Right kidney (tissue), 1 donor: ENCODE results near the gene HOXA4.

Experiments used
- DNase-seq: peaks from one replicate; pipeline ENCODE4 v3.0.0-alpha.2; 2016

Gene HOXA4

GRCh38 chr7:27117887-27118491, 12.6 kb downstream of the HOXA4 start:
- no peak for DNase-seq

- no peak for DNase-seq
These were observed 13.3 kb downstream of the HOXA4 start for GRCh38 chr7:27116962-27117886.

GRCh38 chr7:27116031-27116961, 14.3 kb downstream of the HOXA4 start:
- DNase-seq = peak; percentile 77

GRCh38 chr7:27115221-27116026, 15.1 kb downstream of the HOXA4 start:
- peak; percentile 90 for DNase-seq

GRCh38 chr7:27114881-27115220, 15.7 kb downstream of the HOXA4 start:
- DNase-seq = no peak

GRCh38 chr7:27113991-27114769, 16.4 kb downstream of the HOXA4 start:
- peak; percentile 59 for DNase-seq

GRCh38 chr7:27112955-27113949, 17.3 kb downstream of the HOXA4 start:
- peak; percentile 93 for DNase-seq

GRCh38 chr7:27112361-27112760, 18.2 kb downstream of the HOXA4 start:
- DNase-seq = no peak

GRCh38 chr7:27111751-27112277, 18.7 kb downstream of the HOXA4 start:
- DNase-seq = peak; percentile 60

GRCh38 chr7:27111042-27111750, 19.4 kb downstream of the HOXA4 start:
- DNase-seq = peak; percentile 67

GRCh38 chr7:27110186-27111031, 20.1 kb downstream of the HOXA4 start:
- DNase-seq = peak; percentile 91

- DNase-seq = no peak
These were observed 20.9 kb downstream of the HOXA4 start for GRCh38 chr7:27109466-27110185.

- DNase-seq = peak; percentile 80
These were observed 22.0 kb downstream of the HOXA4 start for GRCh38 chr7:27108390-27109127.

- DNase-seq = peak; percentile 76
These were observed 22.9 kb downstream of the HOXA4 start for GRCh38 chr7:27107391-27108381.

GRCh38 chr7:27106901-27107240, 23.7 kb downstream of the HOXA4 start:
- DNase-seq = no peak
